ENCODE results near the gene CCRL2. TPM values are rescaled to one million over a fixed set of nuclear protein-coding genes. Genes with fewer than 3 reads are reported as not detected.
A peak's percentile ranks its signal among the peaks of the same experiment; 100 is the strongest.

The CCRL2 gene
- total RNA-seq, 1 donor from 2014 or later = 23.5 TPM

DNA sequence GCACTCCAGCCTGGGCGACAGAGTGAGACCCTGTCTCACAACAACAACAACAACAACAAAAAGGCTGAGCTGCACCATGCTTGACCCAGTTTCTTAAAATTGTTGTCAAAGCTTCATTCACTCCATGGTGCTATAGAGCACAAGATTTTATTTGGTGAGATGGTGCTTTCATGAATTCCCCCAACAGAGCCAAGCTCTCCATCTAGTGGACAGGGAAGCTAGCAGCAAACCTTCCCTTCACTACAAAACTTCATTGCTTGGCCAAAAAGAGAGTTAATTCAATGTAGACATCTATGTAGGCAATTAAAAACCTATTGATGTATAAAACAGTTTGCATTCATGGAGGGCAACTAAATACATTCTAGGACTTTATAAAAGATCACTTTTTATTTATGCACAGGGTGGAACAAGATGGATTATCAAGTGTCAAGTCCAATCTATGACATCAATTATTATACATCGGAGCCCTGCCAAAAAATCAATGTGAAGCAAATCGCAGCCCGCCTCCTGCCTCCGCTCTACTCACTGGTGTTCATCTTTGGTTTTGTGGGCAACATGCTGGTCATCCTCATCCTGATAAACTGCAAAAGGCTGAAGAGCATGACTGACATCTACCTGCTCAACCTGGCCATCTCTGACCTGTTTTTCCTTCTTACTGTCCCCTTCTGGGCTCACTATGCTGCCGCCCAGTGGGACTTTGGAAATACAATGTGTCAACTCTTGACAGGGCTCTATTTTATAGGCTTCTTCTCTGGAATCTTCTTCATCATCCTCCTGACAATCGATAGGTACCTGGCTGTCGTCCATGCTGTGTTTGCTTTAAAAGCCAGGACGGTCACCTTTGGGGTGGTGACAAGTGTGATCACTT lies 34.3 kb upstream of the CCRL2 start:
- H3K4me1 ChIP-seq = peaks cover 41% of the 10 kb centered on the region
- TF ChIP-seq, protein P1, sequence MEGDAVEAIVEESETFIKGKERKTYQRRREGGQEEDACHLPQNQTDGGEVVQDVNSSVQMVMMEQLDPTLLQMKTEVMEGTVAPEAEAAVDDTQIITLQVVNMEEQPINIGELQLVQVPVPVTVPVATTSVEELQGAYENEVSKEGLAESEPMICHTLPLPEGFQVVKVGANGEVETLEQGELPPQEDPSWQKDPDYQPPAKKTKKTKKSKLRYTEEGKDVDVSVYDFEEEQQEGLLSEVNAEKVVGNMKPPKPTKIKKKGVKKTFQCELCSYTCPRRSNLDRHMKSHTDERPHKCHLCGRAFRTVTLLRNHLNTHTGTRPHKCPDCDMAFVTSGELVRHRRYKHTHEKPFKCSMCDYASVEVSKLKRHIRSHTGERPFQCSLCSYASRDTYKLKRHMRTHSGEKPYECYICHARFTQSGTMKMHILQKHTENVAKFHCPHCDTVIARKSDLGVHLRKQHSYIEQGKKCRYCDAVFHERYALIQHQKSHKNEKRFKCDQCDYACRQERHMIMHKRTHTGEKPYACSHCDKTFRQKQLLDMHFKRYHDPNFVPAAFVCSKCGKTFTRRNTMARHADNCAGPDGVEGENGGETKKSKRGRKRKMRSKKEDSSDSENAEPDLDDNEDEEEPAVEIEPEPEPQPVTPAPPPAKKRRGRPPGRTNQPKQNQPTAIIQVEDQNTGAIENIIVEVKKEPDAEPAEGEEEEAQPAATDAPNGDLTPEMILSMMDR (IDR thresholded peaks at IDR 0.05) = peak; percentile 63
- H3K36me3 ChIP-seq = no peaks in the 10 kb centered on the region
- ATAC-seq = peak; percentile 50 to 51
- no peak overlapping the region for H3K27ac ChIP-seq
- no peak for DNase-seq
- no peaks in the 10 kb centered on the region for H3K27me3 ChIP-seq (ENCODE audit: low read depth)
- peak overlapping the region; percentile 22 for H3K4me3 ChIP-seq
- H3K9me3 ChIP-seq = no peaks in the 10 kb centered on the region
- intact Hi-C loops (cut with DNase I) = loop anchor here (10.0 kb wide), 1 partner anchor 288 kb away; no protein-coding TSS in a partner anchor

DNA sequence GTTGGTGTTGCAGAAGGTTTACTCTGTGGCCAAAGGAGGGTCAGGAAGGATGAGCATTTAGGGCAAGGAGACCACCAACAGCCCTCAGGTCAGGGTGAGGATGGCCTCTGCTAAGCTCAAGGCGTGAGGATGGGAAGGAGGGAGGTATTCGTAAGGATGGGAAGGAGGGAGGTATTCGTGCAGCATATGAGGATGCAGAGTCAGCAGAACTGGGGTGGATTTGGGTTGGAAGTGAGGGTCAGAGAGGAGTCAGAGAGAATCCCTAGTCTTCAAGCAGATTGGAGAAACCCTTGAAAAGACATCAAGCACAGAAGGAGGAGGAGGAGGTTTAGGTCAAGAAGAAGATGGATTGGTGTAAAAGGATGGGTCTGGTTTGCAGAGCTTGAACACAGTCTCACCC lies 32.3 kb upstream of the CCRL2 start:
- no peaks in the 10 kb centered on the region for H3K27me3 ChIP-seq (ENCODE audit: low read depth)
- H3K4me1 ChIP-seq = peaks cover 37% of the 10 kb centered on the region
- TF ChIP-seq, protein P1 (IDR thresholded peaks at IDR 0.05) = no peak
- no peaks in the 10 kb centered on the region for H3K9me3 ChIP-seq
- no peak overlapping the region for H3K4me3 ChIP-seq
- no peak for ATAC-seq
- intact Hi-C loops (cut with DNase I) = loop anchor here (10.0 kb wide), 1 partner anchor 290 kb away; no protein-coding TSS in a partner anchor
- no peak for DNase-seq
- no peaks in the 10 kb centered on the region for H3K36me3 ChIP-seq
- H3K27ac ChIP-seq = no peak overlapping the region

DNA sequence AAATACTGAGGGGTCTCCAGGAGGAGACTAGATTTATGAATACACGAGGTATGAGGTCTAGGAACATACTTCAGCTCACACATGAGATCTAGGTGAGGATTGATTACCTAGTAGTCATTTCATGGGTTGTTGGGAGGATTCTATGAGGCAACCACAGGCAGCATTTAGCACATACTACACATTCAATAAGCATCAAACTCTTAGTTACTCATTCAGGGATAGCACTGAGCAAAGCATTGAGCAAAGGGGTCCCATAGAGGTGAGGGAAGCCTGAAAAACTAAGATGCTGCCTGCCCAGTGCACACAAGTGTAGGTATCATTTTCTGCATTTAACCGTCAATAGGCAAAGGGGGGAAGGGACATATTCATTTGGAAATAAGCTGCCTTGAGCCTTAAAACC lies 31.8 kb upstream of the CCRL2 start:
- intact Hi-C loops (cut with DNase I) = loop anchor here (10.0 kb wide), 1 partner anchor 290 kb away; no protein-coding TSS in a partner anchor
- Histone ChIP-seq H3K9me3 (no peaks in the 10 kb centered on the region), H3K36me3 (no peaks in the 10 kb centered on the region), H3K27ac (no peak overlapping the region), H3K4me1 (peaks cover 37% of the 10 kb centered on the region), H3K27me3 (ENCODE audit: low read depth) (no peaks in the 10 kb centered on the region), H3K4me3 (no peak overlapping the region)
- TF ChIP-seq, protein P1 (IDR thresholded peaks at IDR 0.05) = no peak
- ATAC-seq (no peak), DNase-seq (no peak)

DNA sequence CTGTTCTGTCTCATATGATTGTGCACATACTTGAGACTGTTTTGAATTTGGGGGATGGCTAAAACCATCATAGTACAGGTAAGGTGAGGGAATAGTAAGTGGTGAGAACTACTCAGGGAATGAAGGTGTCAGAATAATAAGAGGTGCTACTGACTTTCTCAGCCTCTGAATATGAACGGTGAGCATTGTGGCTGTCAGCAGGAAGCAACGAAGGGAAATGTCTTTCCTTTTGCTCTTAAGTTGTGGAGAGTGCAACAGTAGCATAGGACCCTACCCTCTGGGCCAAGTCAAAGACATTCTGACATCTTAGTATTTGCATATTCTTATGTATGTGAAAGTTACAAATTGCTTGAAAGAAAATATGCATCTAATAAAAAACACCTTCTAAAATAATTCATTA lies 31.2 kb upstream of the CCRL2 start:
- H3K9me3 ChIP-seq = no peaks in the 10 kb centered on the region

DNA sequence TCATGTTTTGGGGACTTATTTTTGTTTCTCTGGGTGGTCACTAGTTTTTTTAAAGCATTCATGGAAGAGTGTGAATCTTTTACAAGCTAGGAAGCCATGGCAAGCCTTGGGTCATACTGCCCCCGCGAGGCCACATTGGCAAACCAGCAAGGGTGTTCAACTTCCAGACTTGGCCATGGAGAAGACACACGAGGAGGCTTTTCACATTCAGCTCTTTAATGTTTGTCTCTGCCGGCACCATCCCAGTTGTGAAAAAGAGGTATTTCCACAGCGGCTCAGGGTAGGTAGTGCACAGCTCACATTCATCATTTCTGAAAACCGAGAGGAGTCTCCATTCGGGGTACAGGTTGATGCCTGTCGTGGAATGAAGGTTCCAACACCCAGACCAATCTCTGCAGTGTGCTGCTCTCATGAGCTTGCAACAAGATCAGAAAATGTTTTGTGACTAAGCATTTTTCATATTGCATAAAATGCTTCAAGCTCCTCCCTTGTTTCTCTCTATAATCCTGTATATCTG lies 28.6 kb upstream of the CCRL2 start:
- TF ChIP-seq, protein P1 (IDR thresholded peaks at IDR 0.05) = peak; percentile 81
- Histone ChIP-seq H3K36me3 (no peaks in the 10 kb centered on the region), H3K4me3 (no peak overlapping the region), H3K27me3 (ENCODE audit: low read depth) (no peaks in the 10 kb centered on the region), H3K4me1 (peaks cover 47% of the 10 kb centered on the region), H3K9me3 (no peaks in the 10 kb centered on the region), H3K27ac (no peak overlapping the region)
- DNase-seq = peak; percentile 77
- intact Hi-C loops (cut with DNase I) = loop anchor here (10.0 kb wide), 1 partner anchor 294 kb away; no protein-coding TSS in a partner anchor
- peak; percentile 64 to 79 for ATAC-seq

More for the DNA sequence above, 31.2 kb upstream of the CCRL2 start:
- no peak overlapping the region for H3K4me3 ChIP-seq
- intact Hi-C loops (cut with DNase I) = loop anchor here (10.0 kb wide), 1 partner anchor 291 kb away; no protein-coding TSS in a partner anchor
- ATAC-seq (no peak), DNase-seq (no peak)
- TF ChIP-seq, protein P1 (IDR thresholded peaks at IDR 0.05) = no peak
- H3K27me3 ChIP-seq (ENCODE audit: low read depth) = no peaks in the 10 kb centered on the region
- H3K27ac ChIP-seq = no peak overlapping the region
- no peaks in the 10 kb centered on the region for H3K36me3 ChIP-seq
- peaks cover 37% of the 10 kb centered on the region for H3K4me1 ChIP-seq

All from lower lobe of right lung (tissue), 2 donors.